Activated CD4-positive, alpha-beta T cell treated with anti-CD3 and anti-CD28 coated beads, Interleukin-2, amount 10 ng/mL, durations not matched to agents 7 days and 5 days (primary cell): Measurements from ENCODE around the gene ST6GALNAC2. TPM values are rescaled to one million over a fixed set of nuclear protein-coding genes. Genes with fewer than 3 reads are reported as not detected.
A peak's percentile ranks its signal among the peaks of the same experiment; 100 is the strongest.
"Not testable (repeated sequence)": the region's sequence is repeated elsewhere in the genome, so short reads cannot be mapped to it uniquely, and the experiment has no call there.

Experiments used
- CTCF ChIA-PET: fragments of 350-600 bp; sonication (Branson Sonifier 250); formaldehyde crosslinking; loops from one replicate; lab custom pipeline; 2021; ENCODE audit warnings: antibody characterized with exemption; lab: Charles Lee
- POLR2A ChIA-PET: fragments of 350-600 bp; sonication (Branson Sonifier 250); formaldehyde crosslinking; loops from one replicate; lab custom pipeline; 2021; ENCODE audit warnings: antibody characterized with exemption; lab: Charles Lee
- DNase-seq: peaks from one replicate; pipeline ENCODE4 v3.0.0-alpha.2; 2020
- H3K27ac Mint-ChIP-seq: one replicate; pipeline ENCODE4 v1.8.0; 2021; ENCODE audit warnings: mild to moderate bottlenecking, moderate library complexity, mixed read lengths
- H3K27me3 Mint-ChIP-seq: one replicate; pipeline ENCODE4 v1.8.0; 2021; ENCODE audit warnings: mixed read lengths
- H3K36me3 Mint-ChIP-seq: one replicate; pipeline ENCODE4 v1.8.0; 2021; ENCODE audit warnings: low read depth, mixed read lengths
- H3K4me1 Mint-ChIP-seq: one replicate; pipeline ENCODE4 v1.8.0; 2021; ENCODE audit warnings: mixed read lengths
- H3K4me3 Mint-ChIP-seq: one replicate; pipeline ENCODE4 v1.8.0; 2021; ENCODE audit warnings: mild to moderate bottlenecking, moderate library complexity, mixed read lengths
- H3K9me3 Mint-ChIP-seq: one replicate; pipeline ENCODE4 v1.8.0; 2021; ENCODE audit warnings: mixed read lengths
- total RNA-seq, 2 experiments: library from RNA; stranded (reverse); gene quantifications; one replicate each; pipeline ENCODE4 v1.2.3, GENCODE V29; 2021

The ST6GALNAC2 gene
- total RNA-seq, 2 experiments from 2014 or later = not detected

- Mint-ChIP-seq H3K27ac (no peak overlapping the region), H3K9me3 (no peaks in the 10 kb centered on the region)
- POLR2A ChIA-PET = no interaction called here
Observed at GRCh38 chr17:76614912-76615617, 29.4 kb upstream of the ST6GALNAC2 start.

DNA sequence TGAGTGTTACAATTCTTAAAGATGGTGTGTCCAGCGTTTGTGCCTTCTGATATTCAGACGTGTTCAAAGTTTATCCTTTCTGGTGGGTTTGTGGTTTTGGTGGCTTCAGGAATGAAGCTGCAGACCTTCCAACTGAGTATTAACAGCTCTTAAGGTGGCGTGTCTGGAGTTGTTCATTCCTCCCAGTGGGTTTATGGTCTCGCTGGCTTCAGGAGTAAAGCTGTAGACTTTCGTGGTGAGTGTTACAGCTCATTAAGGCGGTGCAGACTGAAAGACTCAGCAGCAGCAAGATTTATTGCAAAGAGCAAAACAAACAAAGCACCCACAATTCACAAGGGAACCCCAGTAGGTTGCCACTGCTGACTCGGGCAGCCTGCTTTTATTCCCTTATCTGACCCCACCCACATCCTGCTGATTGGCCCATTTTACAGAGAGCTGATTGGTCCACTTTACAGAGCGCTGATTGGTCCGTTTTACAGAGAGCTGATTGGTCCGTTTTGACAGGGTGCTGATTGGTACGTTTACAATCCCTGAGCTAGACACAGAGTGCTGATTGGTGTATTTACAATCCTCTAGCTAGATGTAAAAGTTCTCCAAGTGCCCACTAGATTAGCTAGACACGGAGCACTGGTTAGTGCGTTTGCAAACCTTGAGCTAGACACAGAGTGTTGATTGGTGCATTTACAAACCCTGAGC, 28.6 kb upstream of the ST6GALNAC2 start:
- H3K27ac Mint-ChIP-seq, H3K36me3 Mint-ChIP-seq, H3K4me3 Mint-ChIP-seq, H3K9me3 Mint-ChIP-seq, DNase-seq, POLR2A ChIA-PET, H3K27me3 Mint-ChIP-seq, H3K4me1 Mint-ChIP-seq: not testable (repeated sequence)
- CTCF ChIA-PET = interaction anchor here (0.7 to 2.5 kb wide), 3 partner anchors 10 to 91 kb away, joined by 3 to 17 read pairs (median 6); no protein-coding TSS in a partner anchor

More at GRCh38 chr17:76614912-76615617, 29.4 kb upstream of the ST6GALNAC2 start:
- Mint-ChIP-seq H3K36me3 (no peaks in the 10 kb centered on the region), H3K4me1 (no peaks in the 10 kb centered on the region), H3K4me3 (no peak overlapping the region), H3K27me3 (peaks cover 4% of the 10 kb centered on the region)
- DNase-seq = no peak
- CTCF ChIA-PET = interaction anchor here (0.7 to 2.5 kb wide), 3 partner anchors 9 to 92 kb away, joined by 3 to 17 read pairs (median 6); no protein-coding TSS in a partner anchor

DNA sequence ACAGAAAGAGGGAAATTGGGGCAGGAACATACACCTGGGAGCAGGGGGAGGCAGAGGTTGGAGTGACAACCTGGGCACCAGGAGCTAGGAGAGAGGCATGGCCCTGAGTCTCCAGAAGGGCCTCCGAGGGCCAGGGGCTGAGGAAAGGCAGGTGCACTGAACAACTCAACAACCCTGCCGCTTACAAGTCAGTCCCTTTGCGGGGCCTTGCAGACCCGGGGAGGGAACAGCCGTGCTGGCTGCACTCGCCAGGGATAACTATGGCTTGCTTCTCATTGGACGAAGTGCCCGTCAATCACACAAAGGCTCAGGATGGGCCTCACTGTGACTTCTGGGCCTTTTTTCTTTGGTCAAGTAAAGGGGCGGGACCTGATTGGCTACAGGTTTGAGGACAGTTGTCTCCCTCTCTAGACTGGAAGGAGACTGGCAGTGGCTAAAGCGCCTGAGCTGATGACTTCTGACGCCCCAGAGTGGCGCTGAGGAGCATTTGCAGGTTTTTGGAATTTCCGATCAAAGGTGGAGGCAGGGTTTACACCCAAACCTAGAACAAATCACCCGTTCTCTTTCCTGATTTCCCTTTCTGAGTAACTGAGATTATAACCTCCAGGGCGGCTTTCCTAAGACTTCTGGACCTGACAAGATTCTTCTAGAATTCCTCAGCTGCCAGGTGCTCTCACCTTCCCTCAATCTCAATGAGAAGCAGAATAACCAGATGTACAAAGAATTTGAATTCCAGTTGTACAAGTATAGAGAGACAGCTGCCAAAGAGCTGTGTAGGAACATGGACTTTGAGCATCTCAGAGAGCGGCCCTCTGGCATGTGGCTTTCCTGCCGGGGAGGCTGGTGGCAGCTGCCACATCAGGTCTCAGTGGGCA, 27.6 kb upstream of the ST6GALNAC2 start:
- Mint-ChIP-seq H3K4me1 (no peaks in the 10 kb centered on the region), H3K27ac (no peak overlapping the region), H3K9me3 (no peaks in the 10 kb centered on the region), H3K27me3 (no peaks in the 10 kb centered on the region), H3K4me3 (no peak overlapping the region), H3K36me3 (no peaks in the 10 kb centered on the region)
- CTCF ChIA-PET = interaction anchor here (0.6 to 2.5 kb wide), 4 partner anchors 11 to 109 kb away, joined by 3 to 17 read pairs (median 4); no protein-coding TSS in a partner anchor
- POLR2A ChIA-PET = interaction anchor here (1.0 kb wide), 1 partner anchor 11 kb away, joined by 3 read pairs; no protein-coding TSS in a partner anchor
- no peak for DNase-seq

DNA sequence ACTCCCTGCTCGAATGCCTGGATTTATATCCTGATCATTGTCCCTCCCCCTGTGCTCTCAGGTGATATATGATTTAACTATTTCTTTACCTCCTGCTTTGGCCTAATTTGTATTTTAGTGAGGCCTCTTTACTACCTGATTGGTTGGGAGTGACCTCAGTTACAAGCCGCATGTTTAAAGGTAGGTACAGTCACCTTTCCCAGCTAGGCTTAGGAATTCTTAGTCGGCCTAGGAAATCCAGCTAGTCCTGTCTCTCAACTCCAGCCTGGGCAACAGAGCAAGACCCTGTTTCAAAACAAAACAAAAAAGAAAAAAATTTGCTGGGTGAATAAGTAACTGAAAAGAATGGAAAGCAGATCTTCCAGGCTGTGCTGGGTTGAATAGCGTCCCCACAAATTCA, 26.8 kb upstream of the ST6GALNAC2 start:
- DNase-seq = no peak
- H3K36me3 Mint-ChIP-seq = no peaks in the 10 kb centered on the region
- POLR2A ChIA-PET = interaction anchor here (1.0 kb wide), 1 partner anchor 11 kb away, joined by 3 read pairs; no protein-coding TSS in a partner anchor
- no peaks in the 10 kb centered on the region for H3K9me3 Mint-ChIP-seq
- CTCF ChIA-PET = interaction anchor here (1.0 to 1.8 kb wide), 6 partner anchors 10 to 90 kb away, joined by 3 to 4 read pairs (median 3); no protein-coding TSS in a partner anchor
- H3K27me3 Mint-ChIP-seq = no peaks in the 10 kb centered on the region
- no peaks in the 10 kb centered on the region for H3K4me1 Mint-ChIP-seq
- no peak overlapping the region for H3K27ac Mint-ChIP-seq
- no peak overlapping the region for H3K4me3 Mint-ChIP-seq

GRCh38 chr17:76611758-76612157, 26.1 kb upstream of the ST6GALNAC2 start:
- H3K36me3 Mint-ChIP-seq = no peaks in the 10 kb centered on the region
- H3K4me3 Mint-ChIP-seq = no peak overlapping the region
- ChIA-PET POLR2A (no interaction called here), CTCF (interaction anchor here (0.6 to 1.8 kb wide), 6 partner anchors 10 to 187 kb away, joined by 3 to 4 read pairs (median 3); no protein-coding TSS in a partner anchor)
- no peaks in the 10 kb centered on the region for H3K4me1 Mint-ChIP-seq
- no peaks in the 10 kb centered on the region for H3K9me3 Mint-ChIP-seq
- no peak for DNase-seq
- H3K27ac Mint-ChIP-seq = no peak overlapping the region
- no peaks in the 10 kb centered on the region for H3K27me3 Mint-ChIP-seq

- DNase-seq, H3K27ac Mint-ChIP-seq, POLR2A ChIA-PET, H3K4me3 Mint-ChIP-seq, H3K9me3 Mint-ChIP-seq, H3K27me3 Mint-ChIP-seq, H3K36me3 Mint-ChIP-seq, H3K4me1 Mint-ChIP-seq: not testable (repeated sequence)
- CTCF ChIA-PET = interaction anchor here (1.3 to 1.8 kb wide), 3 partner anchors 11 to 23 kb away, joined by 3 to 4 read pairs (median 4); no protein-coding TSS in a partner anchor
Observed at GRCh38 chr17:76611080-76611749, 25.6 kb upstream of the ST6GALNAC2 start.

GRCh38 chr17:76606685-76607084, 21.0 kb upstream of the ST6GALNAC2 start:
- H3K36me3 Mint-ChIP-seq, DNase-seq, CTCF ChIA-PET, H3K27me3 Mint-ChIP-seq, POLR2A ChIA-PET, H3K4me1 Mint-ChIP-seq, H3K9me3 Mint-ChIP-seq, H3K27ac Mint-ChIP-seq, H3K4me3 Mint-ChIP-seq: not testable (repeated sequence)

GRCh38 chr17:76601065-76601464, 15.4 kb upstream of the ST6GALNAC2 start:
- ChIA-PET CTCF (interaction anchor here (1.1 to 1.5 kb wide), 4 partner anchors 15 to 310 kb away, joined by 3 to 6 read pairs (median 4); partner anchors contain the start of gene ST6GALNAC2), POLR2A (no interaction called here)
- peaks cover 19% of the 10 kb centered on the region for H3K4me1 Mint-ChIP-seq
- DNase-seq = no peak
- peak overlapping the region; percentile 78 for H3K27ac Mint-ChIP-seq
- H3K36me3 Mint-ChIP-seq = peaks cover 4% of the 10 kb centered on the region
- H3K9me3 Mint-ChIP-seq = peaks cover 12% of the 10 kb centered on the region
- H3K4me3 Mint-ChIP-seq = peak overlapping the region; percentile 17
- H3K27me3 Mint-ChIP-seq = peaks cover 5% of the 10 kb centered on the region

- no peak overlapping the region for H3K4me3 Mint-ChIP-seq
- H3K4me1 Mint-ChIP-seq = peaks cover 19% of the 10 kb centered on the region
- ChIA-PET POLR2A (no interaction called here), CTCF (interaction anchor here (0.6 to 2.0 kb wide), 5 partner anchors 12 to 451 kb away, joined by 3 to 9 read pairs (median 5); partner anchors contain the start of gene ST6GALNAC2)
- DNase-seq = no peak
- peaks cover 5% of the 10 kb centered on the region for H3K27me3 Mint-ChIP-seq
- peaks cover 4% of the 10 kb centered on the region for H3K36me3 Mint-ChIP-seq
- H3K27ac Mint-ChIP-seq = no peak overlapping the region
- peaks cover 12% of the 10 kb centered on the region for H3K9me3 Mint-ChIP-seq
Observed at GRCh38 chr17:76599694-76600460, 14.2 kb upstream of the ST6GALNAC2 start.

- Mint-ChIP-seq H3K36me3 (peaks cover 4% of the 10 kb centered on the region), H3K27ac (no peak overlapping the region), H3K27me3 (peaks cover 11% of the 10 kb centered on the region), H3K4me1 (peaks cover 19% of the 10 kb centered on the region), H3K9me3 (peaks cover 11% of the 10 kb centered on the region), H3K4me3 (no peak overlapping the region)
- POLR2A ChIA-PET = no interaction called here
- no peak for DNase-seq
- CTCF ChIA-PET = interaction anchor here (0.6 to 2.2 kb wide), 8 partner anchors 18 to 1545 kb away, joined by 3 to 9 read pairs (median 4); no protein-coding TSS in a partner anchor
Observed at GRCh38 chr17:76598004-76598439, 12.4 kb upstream of the ST6GALNAC2 start.
